CD4-positive, alpha-beta T cell (primary cell): Measurements from ENCODE around the gene POLR3H. TPM values are rescaled to one million over a fixed set of nuclear protein-coding genes. Genes with fewer than 3 reads are reported as not detected.

Experiments
- ATAC-seq: fragments of 200-7000 bp; cut with Tn5 transposase; one replicate; pipeline ENCODE4 v1.10.0; 2022; ENCODE audit warnings: mild to moderate bottlenecking; ENCODE audit not compliant: poor library complexity
- CTCF ChIA-PET: fragments of 350-600 bp; sonication (Branson Sonifier 250); formaldehyde crosslinking; loops from one replicate; lab custom pipeline; 2021; ENCODE audit warnings: antibody characterized with exemption, inconsistent platforms; lab: Charles Lee
- POLR2A ChIA-PET: fragments of 350-600 bp; sonication (Branson Sonifier 250); formaldehyde crosslinking; loops from one replicate; lab custom pipeline; 2021; ENCODE audit warnings: antibody characterized with exemption, inconsistent platforms; lab: Charles Lee
- DNase-seq, 14 experiments: peaks; one replicate each; pipeline ENCODE4 v3.0.0-alpha.2; 2013 to 2020; ENCODE audit warnings: mixed read lengths in 2 of 14
- H3K27ac ChIP-seq, 2 donors: one replicate each; pipeline versions ENCODE4 v1.5.1 to v1.7.0; 2013; ENCODE audit warnings: low read length in 2 of 2, low read depth in 1 of 2, mild to moderate bottlenecking in 1 of 2
- H3K27me3 ChIP-seq, 2 experiments: 1 replicate in 1 of 2; 2 replicates in 1 of 2; pipeline versions ENCODE4 v1.6.1 to v1.7.0; 2013; ENCODE audit warnings: low read length in 2 of 2, control low read depth in 1 of 2, mild to moderate bottlenecking in 1 of 2, moderate library complexity in 1 of 2; ENCODE audit not compliant: insufficient read depth in 2 of 2, control insufficient read depth in 1 of 2
- H3K36me3 ChIP-seq: one replicate; pipeline ENCODE4 v1.6.1; 2013; ENCODE audit warnings: low read length, control low read depth; ENCODE audit not compliant: insufficient read depth
- H3K4me1 ChIP-seq: one replicate; pipeline ENCODE4 v1.6.1; 2013; ENCODE audit warnings: low read length, control low read depth; ENCODE audit not compliant: insufficient read depth
- H3K4me3 ChIP-seq: one replicate; pipeline ENCODE4 v1.5.1; 2013; ENCODE audit warnings: mild to moderate bottlenecking, low read length, moderate library complexity
- H3K9me3 ChIP-seq, 2 experiments: 1 replicate in 1 of 2; 2 replicates in 1 of 2; pipeline versions ENCODE4 v1.6.1 to v1.7.0; 2013; ENCODE audit warnings: low read length in 2 of 2, mild to moderate bottlenecking in 2 of 2, control low read depth in 1 of 2, moderate library complexity in 1 of 2; ENCODE audit not compliant: control insufficient read depth in 1 of 2, insufficient read depth in 1 of 2
- H3K27ac Mint-ChIP-seq: one replicate; pipeline ENCODE4 v1.8.0; 2020; ENCODE audit warnings: mixed read lengths
- H3K27me3 Mint-ChIP-seq: one replicate; pipeline ENCODE4 v1.8.0; 2021; ENCODE audit warnings: mixed read lengths
- H3K36me3 Mint-ChIP-seq: one replicate; pipeline ENCODE4 v1.8.0; 2021; ENCODE audit warnings: low read depth, mixed read lengths
- H3K4me1 Mint-ChIP-seq: one replicate; pipeline ENCODE4 v1.8.0; 2021; ENCODE audit warnings: low read depth, mixed read lengths
- H3K4me3 Mint-ChIP-seq: one replicate; pipeline ENCODE4 v1.8.0; 2020; ENCODE audit warnings: mild to moderate bottlenecking, mixed read lengths
- H3K9me3 Mint-ChIP-seq: one replicate; pipeline ENCODE4 v1.8.0; 2020; ENCODE audit warnings: mixed read lengths
- CTCF ChIP-seq: fragments of 200-600 bp; IDR thresholded peaks from one replicate; pipeline ENCODE4 v1.8.0; 2022; ENCODE audit warnings: antibody characterized with exemption, mild to moderate bottlenecking
- intact Hi-C, 2 experiments: fragments of 100-400 bp; cut with DNase I in 1 of 2; cut with micrococcal nuclease in 1 of 2; formaldehyde crosslinking; loops; one replicate each; pipeline versions ENCODE4 v1.15.1 to v1.9.0; 2023 to 2025; cut with DNase I, micrococcal nuclease
- total RNA-seq, 174 experiments: library from RNA in 2 of 174; stranded (reverse) in 2 of 174; gene quantifications; one replicate each; pipeline ENCODE4 v1.2.3 and lab custom pipeline; 2021 to 2026

Gene POLR3H
- total RNA-seq, 2 experiments from 2014 or later: 13.4 to 17.3 TPM

- POLR2A ChIA-PET: no interaction called here
- peaks cover 20% of the 10 kb centered on the region for H3K27me3 Mint-ChIP-seq
- H3K9me3 Mint-ChIP-seq: no peaks in the 10 kb centered on the region
- H3K27ac Mint-ChIP-seq: no peak overlapping the region
- TF ChIP-seq CTCF: no peak
- no peaks in the 10 kb centered on the region for H3K36me3 ChIP-seq
- H3K27me3 ChIP-seq: peaks cover 14 to 16% of the 10 kb centered on the region in 2 experiments
- H3K4me3 Mint-ChIP-seq: no peak overlapping the region
- ATAC-seq (no peak), DNase-seq (no peak)
- no peaks in the 10 kb centered on the region for H3K36me3 Mint-ChIP-seq
- no peak overlapping the region for H3K4me3 ChIP-seq
- no peaks in the 10 kb centered on the region for H3K4me1 ChIP-seq
- no peaks in the 10 kb centered on the region for H3K9me3 ChIP-seq
- no peak overlapping the region for H3K27ac ChIP-seq
- CTCF ChIA-PET: interaction anchor here (0.8 kb wide), 1 partner anchor 52 kb away, joined by 3 read pairs; no protein-coding TSS in a partner anchor
- intact Hi-C loops: no loop called here
- no peaks in the 10 kb centered on the region for H3K4me1 Mint-ChIP-seq
Observed at GRCh38 chr22:41563051-41563711, 18.9 kb upstream of the POLR3H start.

- POLR2A ChIA-PET: interaction anchor here (0.7 kb wide), 1 partner anchor 27 kb away, joined by 3 read pairs; the partner anchor contains the start of gene PMM1
- intact Hi-C loops: no loop called here
- peaks cover 16 to 17% of the 10 kb centered on the region in 2 experiments for H3K27me3 ChIP-seq
Observed at GRCh38 chr22:41562461-41562860, 18.2 kb upstream of the POLR3H start.

GRCh38 chr22:41561788-41562187 lies 17.5 kb upstream of the POLR3H start:
- TF ChIP-seq CTCF: no peak
- Mint-ChIP-seq H3K36me3 (no peaks in the 10 kb centered on the region), H3K27me3 (peaks cover 22% of the 10 kb centered on the region), H3K27ac (no peak overlapping the region), H3K9me3 (no peaks in the 10 kb centered on the region), H3K4me1 (no peaks in the 10 kb centered on the region), H3K4me3 (no peak overlapping the region)
- ChIA-PET POLR2A (interaction anchor here (0.7 kb wide), 1 partner anchor 28 kb away, joined by 3 read pairs; the partner anchor contains the start of gene PMM1), CTCF (no interaction called here)
- no peaks in the 10 kb centered on the region for H3K4me1 ChIP-seq
- peaks cover 18 to 19% of the 10 kb centered on the region in 2 experiments for H3K27me3 ChIP-seq
- H3K4me3 ChIP-seq: no peak overlapping the region
- H3K27ac ChIP-seq: no peak overlapping the region
- H3K9me3 ChIP-seq: no peaks in the 10 kb centered on the region
- intact Hi-C loops: no loop called here
- no peak for ATAC-seq
- H3K36me3 ChIP-seq: no peaks in the 10 kb centered on the region
- no peak for DNase-seq

More at GRCh38 chr22:41562461-41562860, 18.2 kb upstream of the POLR3H start:
- CTCF ChIA-PET: no interaction called here
- H3K27ac Mint-ChIP-seq: no peak overlapping the region
- peaks cover 20% of the 10 kb centered on the region for H3K27me3 Mint-ChIP-seq
- ATAC-seq: no peak
- H3K36me3 Mint-ChIP-seq: no peaks in the 10 kb centered on the region
- no peaks in the 10 kb centered on the region for H3K9me3 Mint-ChIP-seq
- no peak for TF ChIP-seq CTCF
- H3K4me1 Mint-ChIP-seq: no peaks in the 10 kb centered on the region
- no peak overlapping the region for H3K4me3 Mint-ChIP-seq
- no peaks in the 10 kb centered on the region for H3K36me3 ChIP-seq
- H3K27ac ChIP-seq: no peak overlapping the region
- no peaks in the 10 kb centered on the region for H3K4me1 ChIP-seq
- no peak for DNase-seq
- H3K4me3 ChIP-seq: no peak overlapping the region
- H3K9me3 ChIP-seq: no peaks in the 10 kb centered on the region
